Measurements from ENCODE around the gene NADSYN1. TPM values are rescaled to one million over a fixed set of nuclear protein-coding genes. Genes with fewer than 3 reads are reported as not detected.
A peak's percentile ranks its signal among the peaks of the same experiment; 100 is the strongest.

The NADSYN1 gene
- total RNA-seq, 1 experiment from 2014 or later = 45.1 TPM

GRCh38 chr11:71432761-71433647 is 20.0 kb upstream of the NADSYN1 start:
- ChIA-PET POLR2A (interaction anchor here (0.7 kb wide), 1 partner anchor 15 kb away, joined by 3 read pairs; the partner anchor contains the start of gene DHCR7), CTCF (interaction anchor here (1.4 kb wide), 1 partner anchor 130 kb away, joined by 4 read pairs; no protein-coding TSS in a partner anchor)
- H3K4me3 Mint-ChIP-seq = no peak overlapping the region
- peaks cover 22% of the 10 kb centered on the region for H3K36me3 Mint-ChIP-seq
- ATAC-seq (no peak), DNase-seq (ENCODE audit: low spot score) (no peak)
- H3K4me1 Mint-ChIP-seq = 0 out of 2 replicates have a peak, but pooled peaks cover 3% of the 10 kb centered on the region
- TF ChIP-seq IRF2 (CRISPR knock-in tag; IDR thresholded peaks at IDR 0.05; ENCODE audit: borderline replicate concordance, low read depth) = no peak
- no peak for TF ChIP-seq MLX (CRISPR knock-in tag; IDR thresholded peaks at IDR 0.05)
- no peak for TF ChIP-seq NFYB (CRISPR knock-in tag; conservative IDR thresholded peaks at IDR 0.05; ENCODE audit: low read depth)
- no peak for TF ChIP-seq ZNF416 (CRISPR knock-in tag; IDR thresholded peaks at IDR 0.05)
- no peak for TF ChIP-seq CREM (CRISPR knock-in tag; IDR thresholded peaks at IDR 0.05)
- no peak for TF ChIP-seq CREB1 (CRISPR knock-in tag; IDR thresholded peaks at IDR 0.05)
- no peak for TF ChIP-seq JUN (CRISPR knock-in tag; IDR thresholded peaks at IDR 0.05)
- no peak for TF ChIP-seq PRRX2 (CRISPR knock-in tag; IDR thresholded peaks at IDR 0.05)
- no peak for TF ChIP-seq HMGXB4 (CRISPR knock-in tag; IDR thresholded peaks at IDR 0.05)
- no peak for TF ChIP-seq ZNF512 (CRISPR knock-in tag; IDR thresholded peaks at IDR 0.05; ENCODE audit: borderline replicate concordance)
- TF ChIP-seq NR1H2 (CRISPR knock-in tag; IDR thresholded peaks at IDR 0.05) = no peak
- no peak for TF ChIP-seq KAT7 (CRISPR knock-in tag; IDR thresholded peaks at IDR 0.05; ENCODE audit: borderline replicate concordance)
- no peak for TF ChIP-seq CDX4 (CRISPR knock-in tag; IDR thresholded peaks at IDR 0.05; ENCODE audit: borderline replicate concordance)
- peaks cover 7% of the 10 kb centered on the region for H3K9me3 Mint-ChIP-seq
- peak overlapping the region; percentile 70; the same call in 1 of the 2 replicates for H3K27ac Mint-ChIP-seq
- H3K27me3 Mint-ChIP-seq (ENCODE audit: low read depth) = no peaks in the 10 kb centered on the region; the same call in 1 of the 2 replicates

DNA sequence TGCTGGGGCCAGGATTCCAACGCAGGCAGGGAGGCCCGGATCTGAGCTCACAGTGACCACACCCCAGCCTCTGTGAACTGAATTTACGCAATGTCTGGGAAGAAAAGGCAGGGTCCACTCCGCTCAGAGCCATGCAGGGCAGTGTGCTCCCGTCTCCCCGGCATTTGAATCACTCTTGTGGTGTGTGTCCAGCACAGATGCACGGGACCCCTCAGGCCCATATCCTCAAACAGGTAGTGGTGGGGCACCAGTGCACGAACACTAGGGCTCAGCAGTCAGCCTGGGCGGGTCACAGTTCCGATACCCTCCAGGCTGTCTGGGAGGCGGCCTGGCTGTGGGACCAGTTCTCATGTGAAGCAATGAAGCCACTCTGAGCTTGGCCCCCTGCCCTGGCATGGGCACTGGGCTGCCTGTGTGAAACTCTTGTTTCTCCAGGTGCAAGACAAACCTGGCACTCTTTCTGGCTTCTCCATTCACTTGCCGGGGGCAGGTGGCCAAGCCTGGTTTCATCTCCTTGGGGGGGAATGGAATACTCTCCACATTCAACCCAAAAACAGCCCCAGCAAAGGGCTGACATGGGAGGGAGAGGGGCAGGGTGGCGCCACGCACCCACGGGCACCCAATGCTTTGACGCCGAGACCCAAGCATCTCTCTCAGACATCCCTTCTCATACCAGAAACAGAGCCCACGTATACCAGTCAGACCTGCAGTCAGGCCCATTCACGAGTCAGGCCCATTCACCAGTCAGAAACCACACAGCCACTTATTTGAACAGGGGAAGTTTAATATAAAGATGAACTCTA is 19.2 kb upstream of the NADSYN1 start:
- no peak overlapping the region for H3K27ac Mint-ChIP-seq
- TF ChIP-seq GABPB1 (CRISPR knock-in tag; IDR thresholded peaks at IDR 0.05) (0 out of 2 replicates have a peak, but pooled peaks have one; percentile 30), ZBTB21 (CRISPR knock-in tag; IDR thresholded peaks at IDR 0.05; ENCODE audit: borderline replicate concordance) (no peak)
- CTCF ChIA-PET = interaction anchor here (1.4 kb wide), 1 partner anchor 129 kb away, joined by 4 read pairs; no protein-coding TSS in a partner anchor
- peaks cover 31% of the 10 kb centered on the region for H3K36me3 Mint-ChIP-seq
- no peaks in the 10 kb centered on the region; the same call in 1 of the 2 replicates for H3K27me3 Mint-ChIP-seq (ENCODE audit: low read depth)
- 0 out of 2 replicates have a peak, but pooled peaks cover 3% of the 10 kb centered on the region for H3K4me1 Mint-ChIP-seq
- DNase-seq (ENCODE audit: low spot score) = no peak
- ATAC-seq = no peak
- H3K4me3 Mint-ChIP-seq = no peak overlapping the region
- POLR2A ChIA-PET = interaction anchor here (0.7 kb wide), 1 partner anchor 14 kb away, joined by 3 read pairs; the partner anchor contains the start of gene DHCR7
- no peaks in the 10 kb centered on the region for H3K9me3 Mint-ChIP-seq

Measured in WTC11 (cell line).